Measurements from ENCODE around the gene RSKR.

- TF ChIP-seq CTCF (IDR thresholded peaks at IDR 0.05) (no peak), EZH2 (IDR thresholded peaks at IDR 0.05; ENCODE audit: borderline replicate concordance, insufficient read depth, low read depth, low read length, poor library complexity, severe bottlenecking) (no peak)
Observed at GRCh38 chr17:28571361-28572122, 42.4 kb downstream of the RSKR start, which contains the start of gene PIGS.

All from B cell (primary cell).